DND-41 (cell line): Measurements from ENCODE around the gene ST6GALNAC3.

Source experiments
- ATAC-seq: fragments of 200-7000 bp; cut with Tn5 transposase; 3 replicates; pipeline ENCODE4 v1.9.1; 2021; ENCODE audit warnings: low read depth; ENCODE audit not compliant: insufficient read depth
- DNase-seq: peaks from one replicate; pipeline ENCODE4 v3.0.0-alpha.2; 2020
- H2AFZ ChIP-seq: 2 replicates; pipeline ENCODE4 v1.6.0; 2012; ENCODE audit warnings: low read depth, low read length
- H3K27ac ChIP-seq: 2 replicates; pipeline ENCODE4 v1.5.1; 2012; ENCODE audit warnings: low read length, inconsistent platforms
- H3K27me3 ChIP-seq: fragments of 200-600 bp; sonication (generic); 2 replicates; pipeline ENCODE4 v1.6.0; 2012; ENCODE audit warnings: low read length, mild to moderate bottlenecking, inconsistent platforms; ENCODE audit not compliant: insufficient read depth, poor library complexity
- H3K36me3 ChIP-seq: 2 replicates; pipeline ENCODE4 v1.5.1; 2012; ENCODE audit warnings: low read length, inconsistent platforms; ENCODE audit not compliant: insufficient read depth
- H3K4me1 ChIP-seq: 2 replicates; pipeline ENCODE4 v1.5.1; 2012; ENCODE audit warnings: mild to moderate bottlenecking, low read length; ENCODE audit not compliant: insufficient read depth
- H3K4me2 ChIP-seq: 2 replicates; pipeline ENCODE4 v1.6.0; 2012; ENCODE audit warnings: mild to moderate bottlenecking, moderate library complexity, low read length, inconsistent platforms; ENCODE audit not compliant: insufficient read depth
- H3K4me3 ChIP-seq, 2 experiments: fragments of 200-600 bp in 1 of 2; shearing (Covaris generic) in 1 of 2; 2 replicates each; pipeline ENCODE4 v1.5.1; 2012 to 2016; ENCODE audit warnings: inconsistent platforms in 2 of 2, low read length in 2 of 2, mild to moderate bottlenecking in 2 of 2, low read depth in 1 of 2, moderate library complexity in 1 of 2
- H3K79me2 ChIP-seq: 2 replicates; pipeline ENCODE4 v1.6.0; 2012; ENCODE audit warnings: low read length, inconsistent platforms; ENCODE audit not compliant: insufficient read depth
- H3K9ac ChIP-seq: 2 replicates; pipeline ENCODE4 v1.6.0; 2012; ENCODE audit warnings: low read depth, mild to moderate bottlenecking, inconsistent platforms, low read length, moderate library complexity
- H3K9me3 ChIP-seq: 2 replicates; pipeline ENCODE4 v1.5.1; 2012; ENCODE audit warnings: low read length, moderate library complexity, mild to moderate bottlenecking, inconsistent platforms; ENCODE audit not compliant: insufficient read depth, severe bottlenecking
- H4K20me1 ChIP-seq: 2 replicates; pipeline ENCODE4 v1.6.0; 2012; ENCODE audit warnings: low read length; ENCODE audit not compliant: insufficient read depth
- EZH2 ChIP-seq: IDR thresholded peaks from 3 replicates; pipeline ENCODE4 v1.6.1; 2012; ENCODE audit warnings: borderline replicate concordance, low read depth, mild to moderate bottlenecking, moderate library complexity, low read length, inconsistent platforms; ENCODE audit not compliant: severe bottlenecking
- TF ChIP-seq, protein P1 (sequence below): IDR thresholded peaks from 2 replicates; pipeline ENCODE4 v1.5.1; 2012; ENCODE audit warnings: borderline replicate concordance, low read length, moderate library complexity, mild to moderate bottlenecking; ENCODE audit not compliant: poor library complexity, severe bottlenecking; ENCODE audit errors: extremely low read depth

ST6GALNAC3 gene

DNA sequence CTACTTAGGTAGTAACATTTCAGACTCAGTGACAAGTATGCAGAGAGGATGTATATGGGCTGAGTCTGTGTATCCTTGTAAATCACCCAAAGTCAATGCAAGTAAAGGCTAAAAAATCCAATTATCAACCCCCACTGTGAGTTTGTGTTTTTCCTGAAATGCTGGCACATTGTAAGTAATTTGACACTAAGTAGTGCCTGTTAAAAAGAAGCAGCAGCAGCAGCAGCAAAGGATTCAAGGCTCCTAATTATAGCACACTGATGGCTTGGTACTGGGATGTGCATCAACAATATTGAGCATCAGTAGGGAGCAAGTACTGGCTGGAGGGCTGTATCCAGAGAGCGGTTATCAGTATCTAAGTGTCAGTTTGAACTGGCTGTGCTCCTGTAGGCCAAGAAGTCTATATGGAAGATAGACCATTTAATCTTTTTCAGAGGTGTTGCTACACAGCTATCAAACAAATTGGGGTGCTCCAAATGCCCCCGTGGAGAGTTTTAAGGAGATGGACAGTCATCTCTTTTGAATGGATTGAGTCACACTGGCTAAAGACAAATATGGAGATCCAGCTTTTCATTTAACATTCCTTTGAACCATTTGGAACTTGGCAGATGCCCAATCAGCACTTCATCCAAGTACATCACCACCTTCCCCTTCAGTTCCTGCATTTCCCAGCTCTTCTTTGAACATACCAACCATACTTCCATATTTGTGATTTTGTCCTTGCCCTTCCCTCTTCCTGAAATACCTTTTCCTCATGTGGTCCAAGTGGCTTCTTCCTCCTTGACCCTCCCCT lies 551.5 kb downstream of the ST6GALNAC3 start:
- Histone ChIP-seq H3K79me2 (no peaks in the 10 kb centered on the region), H4K20me1 (no peaks in the 10 kb centered on the region), H3K27ac (no peak overlapping the region), H3K27me3 (no peaks in the 10 kb centered on the region), H3K4me1 (no peaks in the 10 kb centered on the region), H3K4me3 (no peak overlapping the region), H3K9me3 (no peaks in the 10 kb centered on the region), H3K4me2 (no peak overlapping the region), H2AFZ (no peak overlapping the region), H3K36me3 (no peaks in the 10 kb centered on the region), H3K9ac (no peak overlapping the region)
- no peak for TF ChIP-seq EZH2
- TF ChIP-seq, protein P1, sequence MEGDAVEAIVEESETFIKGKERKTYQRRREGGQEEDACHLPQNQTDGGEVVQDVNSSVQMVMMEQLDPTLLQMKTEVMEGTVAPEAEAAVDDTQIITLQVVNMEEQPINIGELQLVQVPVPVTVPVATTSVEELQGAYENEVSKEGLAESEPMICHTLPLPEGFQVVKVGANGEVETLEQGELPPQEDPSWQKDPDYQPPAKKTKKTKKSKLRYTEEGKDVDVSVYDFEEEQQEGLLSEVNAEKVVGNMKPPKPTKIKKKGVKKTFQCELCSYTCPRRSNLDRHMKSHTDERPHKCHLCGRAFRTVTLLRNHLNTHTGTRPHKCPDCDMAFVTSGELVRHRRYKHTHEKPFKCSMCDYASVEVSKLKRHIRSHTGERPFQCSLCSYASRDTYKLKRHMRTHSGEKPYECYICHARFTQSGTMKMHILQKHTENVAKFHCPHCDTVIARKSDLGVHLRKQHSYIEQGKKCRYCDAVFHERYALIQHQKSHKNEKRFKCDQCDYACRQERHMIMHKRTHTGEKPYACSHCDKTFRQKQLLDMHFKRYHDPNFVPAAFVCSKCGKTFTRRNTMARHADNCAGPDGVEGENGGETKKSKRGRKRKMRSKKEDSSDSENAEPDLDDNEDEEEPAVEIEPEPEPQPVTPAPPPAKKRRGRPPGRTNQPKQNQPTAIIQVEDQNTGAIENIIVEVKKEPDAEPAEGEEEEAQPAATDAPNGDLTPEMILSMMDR, result no peak
- DNase-seq, result no peak
- ATAC-seq, result no peak

DNA sequence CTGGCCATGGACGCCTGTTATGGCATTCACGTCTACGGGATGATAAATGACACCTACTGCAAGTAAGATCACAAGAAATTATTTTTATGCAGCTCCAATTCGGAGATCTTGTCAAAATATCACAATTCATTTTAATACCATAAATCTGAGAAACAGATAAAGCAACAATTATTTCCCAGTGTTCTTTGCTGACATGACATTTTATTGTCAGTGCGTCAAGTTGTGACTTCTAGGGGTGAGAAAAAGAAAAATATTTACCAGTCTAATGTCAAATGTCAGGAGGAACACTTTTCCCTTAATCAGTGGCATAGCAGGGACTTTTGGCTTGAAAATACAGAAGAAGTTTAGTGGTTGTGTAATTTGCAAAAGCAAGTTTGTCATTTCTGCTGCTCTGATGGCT lies 553.0 kb downstream of the ST6GALNAC3 start:
- H3K27ac ChIP-seq, result no peak overlapping the region
- no peak overlapping the region for H3K4me2 ChIP-seq
- DNase-seq (no peak), ATAC-seq (no peak)
- H3K4me3 ChIP-seq, result no peak overlapping the region
- no peaks in the 10 kb centered on the region for H3K79me2 ChIP-seq
- no peaks in the 10 kb centered on the region for H4K20me1 ChIP-seq
- H3K36me3 ChIP-seq, result no peaks in the 10 kb centered on the region
- no peaks in the 10 kb centered on the region for H3K27me3 ChIP-seq
- H3K9me3 ChIP-seq, result no peaks in the 10 kb centered on the region
- no peaks in the 10 kb centered on the region for H3K4me1 ChIP-seq
- TF ChIP-seq, protein P1, result no peak
- TF ChIP-seq EZH2, result no peak
- H2AFZ ChIP-seq, result no peak overlapping the region
- H3K9ac ChIP-seq, result no peak overlapping the region

DNA sequence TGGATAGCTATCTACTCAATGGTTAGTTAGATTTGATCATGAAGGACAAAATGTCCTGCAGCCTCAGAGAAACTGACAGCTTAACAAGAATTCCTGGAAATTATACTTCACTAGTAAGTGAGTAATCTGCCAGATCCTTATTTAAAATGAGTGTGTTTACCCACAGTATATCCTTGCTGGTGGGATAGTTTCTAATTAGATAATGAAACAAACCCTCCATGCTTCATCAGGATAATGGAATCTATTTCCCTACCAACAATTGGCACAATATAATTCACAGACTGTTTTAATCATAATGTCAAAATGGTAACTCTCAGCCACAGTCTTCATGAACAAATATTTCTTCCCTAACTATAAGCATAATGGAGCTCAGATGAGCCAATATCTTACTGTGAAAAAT lies 553.4 kb downstream of the ST6GALNAC3 start:
- DNase-seq (no peak), ATAC-seq (no peak)
- no peaks in the 10 kb centered on the region for H3K36me3 ChIP-seq
- no peaks in the 10 kb centered on the region for H3K4me1 ChIP-seq
- H3K79me2 ChIP-seq, result no peaks in the 10 kb centered on the region
- H2AFZ ChIP-seq, result no peak overlapping the region
- H3K4me2 ChIP-seq, result no peak overlapping the region
- TF ChIP-seq EZH2, result no peak
- TF ChIP-seq, protein P1, result no peak
- no peaks in the 10 kb centered on the region for H3K9me3 ChIP-seq
- H3K27me3 ChIP-seq, result no peaks in the 10 kb centered on the region
- no peak overlapping the region for H3K4me3 ChIP-seq
- H4K20me1 ChIP-seq, result no peaks in the 10 kb centered on the region
- no peak overlapping the region for H3K27ac ChIP-seq
- no peak overlapping the region for H3K9ac ChIP-seq
